Hepatocyte (in vitro differentiated cells): ENCODE measurements around the gene GSAP. TPM values are rescaled to one million over a fixed set of nuclear protein-coding genes. Genes with fewer than 3 reads are reported as not detected.

Experiments
- DNase-seq: peaks from one replicate; pipeline ENCODE4 v3.0.0-alpha.2; 2016; ENCODE audit warnings: low spot score
- H2AFZ ChIP-seq: fragments of 200-600 bp; sonication (generic); 2 replicates; pipeline ENCODE4 v1.6.0; 2016; ENCODE audit warnings: antibody characterized with exemption, mild to moderate bottlenecking
- H3K27ac ChIP-seq: fragments of 200-600 bp; sonication (generic); 2 replicates; pipeline ENCODE4 v1.5.1; 2016; ENCODE audit warnings: mild to moderate bottlenecking
- H3K27me3 ChIP-seq: fragments of 200-600 bp; sonication (generic); 2 replicates; pipeline ENCODE4 v1.6.1; 2016
- H3K36me3 ChIP-seq: fragments of 200-600 bp; sonication (generic); replicated peaks from 2 replicates; pipeline ENCODE4 v1.5.1; 2016; ENCODE audit warnings: low read depth; ENCODE audit not compliant: insufficient read depth
- H3K4me1 ChIP-seq: fragments of 200-600 bp; sonication (generic); 2 replicates; pipeline ENCODE4 v1.5.1; 2016; ENCODE audit warnings: mild to moderate bottlenecking, moderate library complexity; ENCODE audit not compliant: insufficient read depth
- H3K4me2 ChIP-seq: fragments of 200-600 bp; sonication (generic); 2 replicates; pipeline ENCODE4 v1.6.0; 2016
- H3K4me3 ChIP-seq: fragments of 200-600 bp; sonication (generic); 2 replicates; pipeline ENCODE4 v1.5.1; 2016; ENCODE audit warnings: mild to moderate bottlenecking
- H3K79me2 ChIP-seq: fragments of 200-600 bp; sonication (generic); 2 replicates; pipeline ENCODE4 v1.6.0; 2017; ENCODE audit warnings: mild to moderate bottlenecking
- H3K9me2 ChIP-seq: fragments of 200-600 bp; sonication (generic); replicated peaks from 2 replicates; pipeline ENCODE4 v1.6.0; 2017; ENCODE audit warnings: mild to moderate bottlenecking; ENCODE audit not compliant: insufficient read depth
- H3K9me3 ChIP-seq: fragments of 200-600 bp; sonication (generic); 2 replicates; pipeline ENCODE4 v1.5.1; 2016; ENCODE audit warnings: low read depth, mild to moderate bottlenecking
- H4K20me1 ChIP-seq: fragments of 200-600 bp; sonication (generic); 2 replicates; pipeline ENCODE4 v1.6.0; 2016; ENCODE audit warnings: mild to moderate bottlenecking; ENCODE audit not compliant: insufficient read depth, poor library complexity, severe bottlenecking
- CTCF ChIP-seq: fragments of 200-600 bp; sonication (generic); IDR thresholded peaks from 2 replicates; pipeline ENCODE4 v1.5.1; 2016; ENCODE audit warnings: antibody characterized with exemption, mild to moderate bottlenecking; ENCODE audit not compliant: poor library complexity
- EZH2 ChIP-seq: fragments of 200-600 bp; sonication (generic); IDR thresholded peaks from 2 replicates; pipeline ENCODE4 v1.6.1; 2016; ENCODE audit warnings: antibody characterized with exemption, mild to moderate bottlenecking, borderline replicate concordance
- EZH2phosphoT487 ChIP-seq: fragments of 200-600 bp; sonication (generic); IDR thresholded peaks from one replicate; pipeline ENCODE4 v1.6.1; 2018; ENCODE audit warnings: antibody characterized with exemption, mild to moderate bottlenecking, low read depth, moderate library complexity; ENCODE audit not compliant: unreplicated experiment, severe bottlenecking
- WGBS: methylation state at CpG from one replicate; pipeline ENCODE4 v1.1.6; 2016; ENCODE audit warnings: low lambda C conversion rate; ENCODE audit errors: missing lambda C conversion rate; 5-methylcytosine and 5-hydroxymethylcytosine counted together
- polyA plus RNA-seq: library from polyadenylated mRNA; unstranded; fragments of >200 nt; fragmentation: Nextera tagmentation; extraction: Ambion mirVana; gene quantifications from 2 replicates; pipeline ENCODE4 v1.2.1, GENCODE V29; 2016
- total RNA-seq: library from RNA; depleted of rRNA; stranded (reverse); fragments of >200 nt; gene quantifications from 2 replicates; pipeline ENCODE4 v1.2.3, GENCODE V29; 2014

GSAP gene
- total and polyA plus RNA-seq, 2 experiments from 2014 or later, result 9.9 to 11.1 TPM

DNA sequence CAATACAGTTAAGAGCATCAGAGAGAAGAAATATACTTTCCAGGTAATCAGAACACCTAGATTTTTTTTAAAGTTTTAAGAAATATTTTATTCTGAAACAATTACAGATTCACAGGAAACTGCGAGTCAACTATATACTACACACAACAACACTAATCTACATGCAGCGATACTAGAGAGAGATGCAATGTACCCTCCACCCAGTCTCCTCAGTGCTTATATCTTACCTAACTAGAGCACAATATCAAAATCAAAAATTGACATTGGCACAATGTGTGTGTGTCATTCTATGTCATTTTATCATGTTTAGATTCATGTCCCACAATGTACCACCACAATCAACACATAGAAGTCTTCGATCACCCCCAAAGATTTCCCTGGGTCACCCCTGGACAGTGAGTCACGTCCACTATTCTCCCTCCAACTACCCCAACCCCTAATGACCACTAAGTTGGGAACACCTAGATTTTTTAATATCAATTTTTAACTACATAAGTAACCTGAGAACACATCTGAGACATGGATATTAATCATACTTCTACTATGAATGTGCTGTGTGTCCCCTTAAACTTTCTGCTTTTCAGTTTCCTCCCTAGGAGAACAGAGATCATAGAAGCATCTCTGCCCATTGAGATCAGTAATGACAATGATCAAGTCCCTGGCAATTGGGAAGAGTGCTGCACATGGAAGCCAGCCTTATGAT lies 86.5 kb downstream of the GSAP start:
- no peaks in the 10 kb centered on the region for H3K9me3 ChIP-seq
- no peak overlapping the region for H2AFZ ChIP-seq
- WGBS, result 90% methylated on average over 4 of the region's 4 CpGs
- no peaks in the 10 kb centered on the region for H3K27me3 ChIP-seq
- H3K36me3 ChIP-seq, result no peaks in the 10 kb centered on the region
- H3K4me3 ChIP-seq, result no peak overlapping the region
- no peak overlapping the region for H3K27ac ChIP-seq
- no peaks in the 10 kb centered on the region for H4K20me1 ChIP-seq
- no peak overlapping the region for H3K4me2 ChIP-seq
- no peak for DNase-seq
- TF ChIP-seq EZH2, result no peak
- TF ChIP-seq CTCF, result no peak
- TF ChIP-seq EZH2phosphoT487, result no peak
- H3K4me1 ChIP-seq, result peaks cover 16% of the 10 kb centered on the region
- H3K9me2 ChIP-seq, result no peaks in the 10 kb centered on the region
- H3K79me2 ChIP-seq, result no peaks in the 10 kb centered on the region

DNA sequence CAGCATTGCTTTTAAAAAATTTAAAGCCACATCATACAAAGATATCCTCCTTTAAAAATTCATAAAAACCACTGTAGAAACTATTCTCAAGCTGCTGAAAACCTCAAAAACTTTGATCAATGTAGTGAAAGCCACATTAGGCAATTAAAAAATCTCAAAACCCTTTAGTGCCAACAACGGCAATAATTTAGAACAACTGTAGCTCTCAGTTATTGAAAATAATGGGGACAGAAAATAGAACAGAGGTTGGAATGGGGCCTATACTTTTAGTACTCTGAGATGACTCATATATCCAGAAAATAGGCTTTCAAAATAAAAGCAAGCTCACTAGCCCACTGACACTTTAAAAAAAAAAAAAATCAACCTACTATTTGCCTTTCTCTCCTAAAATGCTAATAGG lies 87.5 kb downstream of the GSAP start:
- Histone ChIP-seq H2AFZ (no peak overlapping the region), H3K4me1 (peaks cover 16% of the 10 kb centered on the region), H3K4me2 (no peak overlapping the region), H3K27me3 (no peaks in the 10 kb centered on the region), H3K27ac (no peak overlapping the region), H4K20me1 (no peaks in the 10 kb centered on the region), H3K79me2 (no peaks in the 10 kb centered on the region), H3K9me3 (no peaks in the 10 kb centered on the region), H3K36me3 (no peaks in the 10 kb centered on the region), H3K9me2 (no peaks in the 10 kb centered on the region), H3K4me3 (no peak overlapping the region)
- TF ChIP-seq EZH2phosphoT487 (no peak), CTCF (no peak), EZH2 (no peak)
- no peak for DNase-seq
- 84% methylated on average over 1 of the region's 1 CpG for WGBS

GRCh38 chr7:77327932-77328628 lies 88.1 kb downstream of the GSAP start:
- H3K27ac ChIP-seq, result peak overlapping the region; percentile 27
- H3K9me3 ChIP-seq, result no peaks in the 10 kb centered on the region
- H3K4me2 ChIP-seq, result peak overlapping the region; percentile 17
- H3K4me1 ChIP-seq, result peaks cover 16% of the 10 kb centered on the region
- no peaks in the 10 kb centered on the region for H4K20me1 ChIP-seq
- H3K36me3 ChIP-seq, result no peaks in the 10 kb centered on the region
- no peak for DNase-seq
- TF ChIP-seq EZH2phosphoT487 (no peak), CTCF (no peak), EZH2 (no peak)
- H3K9me2 ChIP-seq, result no peaks in the 10 kb centered on the region
- H3K4me3 ChIP-seq, result no peak overlapping the region
- no peaks in the 10 kb centered on the region for H3K27me3 ChIP-seq
- no peak overlapping the region for H2AFZ ChIP-seq
- no peaks in the 10 kb centered on the region for H3K79me2 ChIP-seq
- WGBS, result 79% methylated on average over 6 of the region's 6 CpGs
